HepG2 (cell line): ENCODE results near the gene LCN1. TPM values are rescaled to one million over a fixed set of nuclear protein-coding genes. Genes with fewer than 3 reads are reported as not detected.
A peak's percentile ranks its signal among the peaks of the same experiment; 100 is the strongest.

Source experiments
- ATAC-seq: fragments of 200-7000 bp; cut with Tn5 transposase; 3 replicates; pipeline ENCODE4 v1.9.1; 2020; ENCODE audit warnings: mild to moderate bottlenecking, moderate library complexity
- BruUV-seq: library from RNA; stranded (reverse); fragments of 400-500 nt; replicated peaks from 2 replicates; lab custom pipeline; 2021; lab: Mats Ljungman, UMichigan
- CTCF ChIA-PET: fragments of 300-600 bp; formaldehyde crosslinking; extraction: SDS; loops from one replicate; lab custom pipeline; 2021; ENCODE audit warnings: low total read pairs, inconsistent platforms, low intra/inter-chr PET ratio; lab: Yijun Ruan, JAX
- POLR2A ChIA-PET: fragments of 350-600 bp; sonication (Branson Sonifier 250); formaldehyde crosslinking; loops from one replicate; lab custom pipeline; 2020; ENCODE audit warnings: antibody characterized with exemption, inconsistent platforms; lab: Yijun Ruan, JAX
- DNase-seq: peaks from one replicate; pipeline ENCODE4 v3.0.0-alpha.2; 2015; ENCODE audit warnings: low spot score
- FAIRE-seq: peaks from 3 replicates; lab custom pipeline; 2011; peaks lifted over from hg19 to GRCh38; lab: Jason Lieb, UNC
- H2AFZ ChIP-seq: one replicate; pipeline ENCODE4 v1.6.1; 2011; ENCODE audit warnings: low read length, inconsistent platforms
- H3K27ac ChIP-seq: fragments of 300-600 bp; 3 replicates; pipeline ENCODE4 v1.8.0; 2011; ENCODE audit warnings: mixed run types, mild to moderate bottlenecking, mixed read lengths, low read length, inconsistent platforms; ENCODE audit not compliant: insufficient read depth; ENCODE audit errors: extremely low read length
- H3K27me3 ChIP-seq, 2 experiments: fragments of 200-600 bp in 1 of 2; 2 replicates in 1 of 2; 3 replicates in 1 of 2; pipeline versions ENCODE4 v1.6.0 to v1.8.0; 2011; ENCODE audit warnings: low read length in 2 of 2, mild to moderate bottlenecking in 2 of 2, moderate library complexity in 2 of 2, inconsistent platforms in 1 of 2; ENCODE audit not compliant: insufficient read depth in 2 of 2, control insufficient read depth in 1 of 2
- H3K36me3 ChIP-seq, 2 experiments: fragments of 200-600 bp in 1 of 2; replicated peaks in 1 of 2; 2 replicates in 1 of 2; 3 replicates in 1 of 2; pipeline versions ENCODE4 v1.5.1 to v1.8.0; 2011; ENCODE audit warnings: low read length in 2 of 2, inconsistent platforms in 1 of 2; ENCODE audit not compliant: insufficient read depth in 2 of 2, control insufficient read depth in 1 of 2
- H3K4me1 ChIP-seq: 2 replicates; pipeline ENCODE4 v1.5.1; 2012; ENCODE audit warnings: low read length, inconsistent platforms; ENCODE audit not compliant: insufficient read depth
- H3K4me2 ChIP-seq: 2 replicates; pipeline ENCODE4 v1.6.0; 2011; ENCODE audit warnings: low read depth, low read length, inconsistent platforms
- H3K4me3 ChIP-seq, 3 experiments: fragments of 200-600 bp in 1 of 3; sonication (generic), shearing (Covaris generic) in 1 of 3; replicated peaks in 1 of 3; 2 replicates each; pipeline ENCODE4 v1.5.1; 2011 to 2016; ENCODE audit warnings: low read length in 3 of 3, inconsistent platforms in 2 of 3, low read depth in 2 of 3, mild to moderate bottlenecking in 2 of 3, control low read depth in 1 of 3, mixed read lengths in 1 of 3; ENCODE audit not compliant: insufficient read depth in 1 of 3
- H3K79me2 ChIP-seq: one replicate; pipeline ENCODE4 v1.6.1; 2011; ENCODE audit warnings: low read length, inconsistent platforms; ENCODE audit not compliant: insufficient read depth
- H3K9ac ChIP-seq: 2 replicates; pipeline ENCODE4 v1.6.0; 2011; ENCODE audit warnings: mild to moderate bottlenecking, low read depth, low read length, inconsistent platforms; ENCODE audit not compliant: insufficient read depth
- H3K9me3 ChIP-seq: 2 replicates; pipeline ENCODE4 v1.5.1; 2012; ENCODE audit warnings: mild to moderate bottlenecking, low read length
- H4K20me1 ChIP-seq: 2 replicates; pipeline ENCODE4 v1.6.0; 2011; ENCODE audit warnings: inconsistent platforms, mild to moderate bottlenecking, low read length, moderate library complexity; ENCODE audit not compliant: insufficient read depth
- AGO2 ChIP-seq: fragments of 200-400 bp; formaldehyde crosslinking; optimal IDR thresholded peaks from 2 replicates; pipeline ENCODE3; 2017; ENCODE audit warnings: mild to moderate bottlenecking, low read depth, low read length, moderate library complexity
- MTF2 ChIP-seq: sonication (generic); formaldehyde crosslinking; IDR thresholded peaks from 2 replicates; pipeline ENCODE4 v1.5.0; 2020; ENCODE audit warnings: missing genetic modification reagents, borderline replicate concordance
- RBFOX2 ChIP-seq: fragments of 200-400 bp; formaldehyde crosslinking; IDR thresholded peaks from 2 replicates; pipeline ENCODE4 v1.6.1; 2017; ENCODE audit warnings: low read depth, mild to moderate bottlenecking, low read length
- STAT5B ChIP-seq: sonication (generic); formaldehyde crosslinking; IDR thresholded peaks from 2 replicates; pipeline ENCODE4 v1.4.0; 2020; ENCODE audit warnings: missing genetic modification reagents
- TEAD2 ChIP-seq: sonication (generic); formaldehyde crosslinking; IDR thresholded peaks from 2 replicates; pipeline ENCODE4 v1.9.0; 2021; ENCODE audit warnings: missing genetic modification reagents
- ZC3H13 ChIP-seq: sonication (generic); formaldehyde crosslinking; IDR thresholded peaks from 2 replicates; pipeline ENCODE4 v1.8.1; 2023; ENCODE audit warnings: mild to moderate bottlenecking, missing genetic modification reagents, moderate library complexity
- ZKSCAN5 ChIP-seq: sonication (generic); formaldehyde crosslinking; IDR thresholded peaks from 2 replicates; pipeline ENCODE4 v1.5.1; 2020; ENCODE audit warnings: mild to moderate bottlenecking, missing genetic modification reagents
- ZMAT5 ChIP-seq: sonication (generic); formaldehyde crosslinking; IDR thresholded peaks from 2 replicates; pipeline ENCODE4 v1.5.0; 2020; ENCODE audit warnings: mild to moderate bottlenecking, low read depth, missing genetic modification reagents, borderline replicate concordance
- ZNF567 ChIP-seq: sonication (generic); formaldehyde crosslinking; IDR thresholded peaks from 2 replicates; pipeline ENCODE4 v1.8.1; 2023; ENCODE audit warnings: mild to moderate bottlenecking, missing genetic modification reagents, borderline replicate concordance
- ZNF614 ChIP-seq: IDR thresholded peaks from 2 replicates; pipeline ENCODE4 v1.6.1; 2018; ENCODE audit warnings: missing biosample characterization, missing genetic modification reagents, inconsistent platforms, borderline replicate concordance
- ZSCAN25 ChIP-seq: sonication (generic); formaldehyde crosslinking; IDR thresholded peaks from 2 replicates; pipeline ENCODE4 v1.8.0; 2022; ENCODE audit warnings: mild to moderate bottlenecking, missing genetic modification reagents
- WGBS: methylation state at CpG from one replicate; pipeline ENCODE4 v1.1.6; 2017; ENCODE audit warnings: low lambda C conversion rate; 5-methylcytosine and 5-hydroxymethylcytosine counted together
- in situ Hi-C: cut with HindIII; loops from 2 replicates; pipeline ENCODE4 v1.10.0; 2017; ENCODE audit warnings: low pct_unique_long_range_greater_than_20kb; ENCODE audit not compliant: extremely low pct_ligation_motif_present
- intact Hi-C: fragments of 100-400 bp; cut with micrococcal nuclease; formaldehyde crosslinking; loops from one replicate; pipeline ENCODE4 v1.10.0; 2022; ENCODE audit not compliant: unreplicated experiment
- polyA plus RNA-seq, 8 experiments: library from polyadenylated mRNA; depleted of rRNA in 3 of 8; stranded (reverse) in 7 of 8; unstranded in 1 of 8; fragments of >200 nt; fragmentation: Illumina TruSeq in 4 of 8; extraction: Trizol in 4 of 8; gene quantifications; 2 replicates each; pipeline versions ENCODE4 v1.2.1 to v1.2.3, GENCODE V29; 2011 to 2016; ENCODE audit warnings: low read depth in 4 of 8, missing spikeins in 1 of 8, mixed read lengths in 1 of 8; ENCODE audit not compliant: insufficient read depth in 1 of 8
- total RNA-seq, 5 experiments: library from RNA; depleted of rRNA; stranded (reverse); fragments of >200 nt; fragmentation: Illumina TruSeq; extraction: Trizol; gene quantifications; 2 replicates each; pipeline ENCODE4 v1.2.3, GENCODE V29; 2016; ENCODE audit warnings: low read depth in 1 of 5

LCN1 gene
- total and polyA plus RNA-seq, 2 of the 13 experiments (the other 11 are each of a cell fraction or from before 2014, with no cell fraction given): not detected

DNA sequence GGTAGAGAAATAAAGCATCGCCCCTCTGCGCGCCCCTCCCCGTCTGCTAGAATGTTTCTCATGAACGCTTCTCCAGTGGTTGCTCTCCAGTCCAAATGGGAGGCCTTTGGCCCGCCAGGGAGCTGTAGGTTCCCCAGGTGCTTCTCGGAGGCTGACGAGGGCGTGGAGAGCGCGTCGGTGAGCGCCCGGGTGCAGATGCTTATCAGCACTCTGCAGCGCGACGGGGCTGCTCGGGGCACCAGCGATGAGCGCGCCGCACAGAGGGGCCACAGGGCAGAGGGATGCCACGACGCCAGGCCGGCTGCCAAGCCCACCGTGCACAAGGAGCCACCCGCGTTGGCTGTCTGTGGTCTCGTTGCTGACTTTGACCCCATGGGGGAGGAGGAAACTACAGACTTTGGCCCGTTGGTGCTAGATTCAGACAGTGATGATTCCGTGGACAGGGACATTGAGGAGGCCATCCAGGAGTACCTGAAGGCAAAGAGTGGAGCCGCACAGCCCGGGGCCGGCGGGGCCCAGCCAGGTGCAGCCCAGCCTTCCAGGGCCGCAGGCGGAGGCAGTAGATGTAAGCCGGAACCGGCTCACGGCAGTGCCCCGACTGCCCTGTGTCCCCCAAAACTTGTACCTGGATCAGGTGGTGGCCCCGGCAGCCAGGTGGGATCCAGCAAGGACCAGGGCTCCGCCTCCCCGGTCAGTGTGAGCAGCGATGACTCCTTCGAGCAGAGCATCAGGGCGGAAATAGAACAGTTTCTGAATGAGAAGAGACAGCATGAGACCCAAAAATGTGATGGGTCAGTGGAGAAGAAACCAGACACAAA lies 36.6 kb upstream of the LCN1 start:
- H3K79me2 ChIP-seq: peaks cover 16% of the 10 kb centered on the region
- in situ Hi-C loops: no loop called here
- FAIRE-seq (no peak), DNase-seq (no peak), ATAC-seq (no peak)
- CTCF ChIA-PET: no interaction called here
- no peak for TF ChIP-seq ZKSCAN5
- no peak for TF ChIP-seq ZNF614
- no peak for TF ChIP-seq ZSCAN25 (CRISPR knock-in tag)
- peak; percentile 53 for TF ChIP-seq AGO2
- TF ChIP-seq TEAD2 (CRISPR knock-in tag): no peak
- 0 out of 2 replicates have a peak, but pooled peaks have one; percentile 32 for TF ChIP-seq RBFOX2
- TF ChIP-seq ZMAT5: no peak
- TF ChIP-seq MTF2 (CRISPR knock-in tag): no peak
- no peak overlapping the region for H3K4me3 ChIP-seq
- no peak overlapping the region for H2AFZ ChIP-seq
- H3K27me3 ChIP-seq: no peaks in the 10 kb centered on the region; a peak in 1 of 5 replicates
- peaks cover 25% of the 10 kb centered on the region for H3K4me1 ChIP-seq
- H4K20me1 ChIP-seq: no peaks in the 10 kb centered on the region
- intact Hi-C loops: no loop called here
- BruUV-seq: no TSS peak
- no peak overlapping the region for H3K27ac ChIP-seq
- no peak overlapping the region for H3K9ac ChIP-seq
- 95% methylated on average over 38 of the region's 47 CpGs for WGBS
- no peak overlapping the region for H3K4me2 ChIP-seq
- H3K9me3 ChIP-seq: no peaks in the 10 kb centered on the region
- POLR2A ChIA-PET: no interaction called here
- peaks cover 15 to 33% of the 10 kb centered on the region in 2 experiments; a peak in 4 of 5 replicates for H3K36me3 ChIP-seq

GRCh38 chr9:135485385-135485784 lies 35.9 kb upstream of the LCN1 start:
- H3K27me3 ChIP-seq: no peaks in the 10 kb centered on the region; a peak in 1 of 5 replicates
- H2AFZ ChIP-seq: no peak overlapping the region
- no peaks in the 10 kb centered on the region for H3K9me3 ChIP-seq
- in situ Hi-C loops: no loop called here
- no peaks in the 10 kb centered on the region for H4K20me1 ChIP-seq
- ATAC-seq (no peak), DNase-seq (no peak), FAIRE-seq (no peak)
- BruUV-seq: no TSS peak
- no peak overlapping the region for H3K4me2 ChIP-seq
- CTCF ChIA-PET: no interaction called here
- no peak overlapping the region for H3K9ac ChIP-seq
- no peak overlapping the region for H3K27ac ChIP-seq
- 93% methylated on average over 21 of the region's 25 CpGs for WGBS
- peaks cover 15 to 33% of the 10 kb centered on the region in 2 experiments; a peak in 4 of 5 replicates for H3K36me3 ChIP-seq
- POLR2A ChIA-PET: no interaction called here
- peaks cover 32% of the 10 kb centered on the region for H3K4me1 ChIP-seq
- no peak overlapping the region for H3K4me3 ChIP-seq
- TF ChIP-seq ZC3H13 (CRISPR knock-in tag): 0 out of 2 replicates have a peak, but pooled peaks have one; percentile 24
- TF ChIP-seq ZNF567: no peak
- TF ChIP-seq STAT5B (CRISPR knock-in tag): no peak
- peaks cover 16% of the 10 kb centered on the region for H3K79me2 ChIP-seq
- intact Hi-C loops: no loop called here
